NT2/D1 (cell line): ENCODE results near the gene CHRNB4.

Source experiments
- DNase-seq: peaks from one replicate; pipeline ENCODE4 v3.0.0-alpha.2; 2011; ENCODE audit warnings: low read depth, low spot score
- H3K27me3 ChIP-seq: 2 replicates; pipeline ENCODE4 v1.6.0; 2011; ENCODE audit warnings: mild to moderate bottlenecking; ENCODE audit not compliant: insufficient read length, insufficient read depth
- H3K36me3 ChIP-seq: 2 replicates; pipeline ENCODE4 v1.6.1; 2011; ENCODE audit warnings: mild to moderate bottlenecking, low read length, mixed read lengths; ENCODE audit not compliant: insufficient read depth, insufficient read length
- H3K4me1 ChIP-seq: 2 replicates; pipeline ENCODE4 v1.5.1; 2011; ENCODE audit not compliant: insufficient read depth, insufficient read length
- H3K4me3 ChIP-seq: 2 replicates; pipeline ENCODE4 v1.5.1; 2011; ENCODE audit warnings: low read depth; ENCODE audit not compliant: insufficient read length
- H3K9ac ChIP-seq: 2 replicates; pipeline ENCODE4 v1.6.0; 2011; ENCODE audit warnings: low read depth; ENCODE audit not compliant: insufficient read length
- H3K9me3 ChIP-seq: 2 replicates; pipeline ENCODE4 v1.5.1; 2011; ENCODE audit warnings: mild to moderate bottlenecking, low read length; ENCODE audit not compliant: insufficient read depth
- SUZ12 ChIP-seq: IDR thresholded peaks from 2 replicates; pipeline ENCODE4 v1.6.1; 2011; ENCODE audit not compliant: insufficient read length, insufficient read depth; ENCODE audit errors: extremely low read depth
- YY1 ChIP-seq: IDR thresholded peaks from 2 replicates; pipeline ENCODE4 v1.6.1; 2011; ENCODE audit not compliant: insufficient read length, insufficient read depth
- ZNF274 ChIP-seq: IDR thresholded peaks from 2 replicates; pipeline ENCODE4 v1.6.1; 2011; ENCODE audit warnings: mild to moderate bottlenecking, low read depth, low read length

The CHRNB4 gene

DNA sequence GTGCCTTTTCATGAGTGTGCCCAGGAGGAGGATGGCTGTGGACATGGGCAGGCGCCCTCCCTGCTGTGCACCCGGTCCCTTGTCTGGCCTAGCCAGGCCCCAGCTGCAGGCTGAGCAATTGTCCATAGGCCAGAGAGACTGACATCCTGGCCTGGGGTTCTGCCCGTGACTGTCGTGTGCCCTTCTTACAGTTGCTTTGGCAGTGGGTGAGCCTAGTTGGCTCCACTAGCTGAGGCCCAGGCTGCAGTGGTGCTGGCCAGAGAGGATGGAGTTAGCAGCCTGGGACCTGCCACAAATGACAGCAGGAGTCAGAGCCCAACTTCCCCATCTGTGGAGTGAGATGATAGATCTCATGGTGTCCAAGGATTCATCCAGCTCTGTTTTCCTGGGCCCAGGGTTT is 9.0 kb upstream of the CHRNB4 start:
- TF ChIP-seq ZNF274 (no peak), YY1 (no peak), SUZ12 (no peak)
- Histone ChIP-seq H3K4me1 (no peaks in the 10 kb centered on the region), H3K36me3 (no peaks in the 10 kb centered on the region), H3K9me3 (no peaks in the 10 kb centered on the region), H3K9ac (no peak overlapping the region), H3K27me3 (peaks cover 3% of the 10 kb centered on the region), H3K4me3 (no peak overlapping the region)
- DNase-seq: no peak

DNA sequence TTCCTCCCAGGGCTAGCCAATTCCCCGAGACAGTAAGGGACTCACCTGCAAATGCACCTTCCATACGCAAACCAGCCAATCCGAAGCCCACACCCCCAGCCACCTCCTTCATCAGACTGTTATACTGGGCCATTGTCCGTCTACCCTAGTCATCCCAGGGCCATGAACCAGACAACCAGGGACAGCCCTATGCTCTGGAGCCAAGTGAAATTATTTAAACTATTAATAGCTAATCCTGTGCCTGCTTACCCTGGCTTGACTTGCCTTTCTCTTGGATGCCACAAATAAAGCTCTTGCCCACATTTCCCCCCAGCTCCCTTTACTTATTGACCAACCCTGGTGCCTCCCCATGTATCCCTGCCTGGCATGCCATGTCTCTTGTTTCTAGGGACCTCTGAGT is 4.0 kb upstream of the CHRNB4 start:
- Histone ChIP-seq H3K36me3 (no peaks in the 10 kb centered on the region), H3K4me3 (no peak overlapping the region), H3K4me1 (peaks cover 7% of the 10 kb centered on the region), H3K9ac (no peak overlapping the region), H3K9me3 (no peaks in the 10 kb centered on the region), H3K27me3 (peaks cover 7% of the 10 kb centered on the region)
- TF ChIP-seq SUZ12 (no peak), ZNF274 (no peak), YY1 (no peak)
- DNase-seq: no peak

- Histone ChIP-seq H3K4me3 (no peak overlapping the region), H3K4me1 (peaks cover 11% of the 10 kb centered on the region), H3K9me3 (no peaks in the 10 kb centered on the region), H3K36me3 (no peaks in the 10 kb centered on the region), H3K27me3 (peaks cover 13% of the 10 kb centered on the region), H3K9ac (no peak overlapping the region)
- DNase-seq: no peak
- TF ChIP-seq SUZ12 (no peak), ZNF274 (no peak), YY1 (no peak)
These were observed 1.3 kb upstream of the CHRNB4 start for GRCh38 chr15:78642331-78642730.

GRCh38 chr15:78641749-78642275 is 802 bp upstream of the CHRNB4 start:
- DNase-seq: no peak
- H3K9me3 ChIP-seq: no peaks in the 10 kb centered on the region
- peaks cover 11% of the 10 kb centered on the region for H3K4me1 ChIP-seq
- H3K9ac ChIP-seq: peak overlapping the region; percentile 58
- H3K36me3 ChIP-seq: no peaks in the 10 kb centered on the region
- peaks cover 13% of the 10 kb centered on the region for H3K27me3 ChIP-seq
- H3K4me3 ChIP-seq: peak overlapping the region; percentile 48
- TF ChIP-seq ZNF274 (no peak), YY1 (no peak), SUZ12 (no peak)

DNA sequence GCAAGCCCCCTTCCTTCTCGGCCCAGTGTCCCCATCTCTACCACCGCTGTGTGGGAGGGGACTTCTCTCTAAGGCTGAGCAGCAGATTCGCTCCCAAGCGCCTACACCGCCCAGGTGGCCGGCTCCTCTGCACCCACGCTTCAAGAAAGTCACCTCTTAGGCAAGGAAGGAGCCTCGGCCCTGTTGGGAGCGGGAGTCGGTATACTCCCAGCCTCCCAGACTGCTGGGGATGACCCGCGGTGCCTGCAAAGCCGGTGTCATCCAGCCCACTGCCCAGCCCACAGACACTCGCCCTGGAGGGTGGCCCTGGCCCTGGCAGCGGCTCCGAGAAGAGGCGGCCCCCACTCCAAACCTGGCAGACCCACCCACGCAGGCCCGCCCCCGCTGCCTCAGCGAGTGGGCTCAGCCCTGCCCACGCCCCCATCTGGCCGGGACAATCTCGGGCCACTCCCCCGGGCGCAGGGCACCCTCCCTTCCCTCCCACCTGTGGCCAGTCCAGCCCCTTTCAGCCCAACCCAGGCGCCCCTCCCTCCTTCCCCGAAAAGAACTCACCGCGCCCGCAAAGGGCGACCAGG is 396 bp downstream of the CHRNB4 start:
- DNase-seq: no peak

GRCh38 chr15:78638658-78639314 is 2.2 kb downstream of the CHRNB4 start:
- H3K27me3 ChIP-seq: peaks cover 13% of the 10 kb centered on the region
- no peak overlapping the region for H3K9ac ChIP-seq
- peak; percentile 74 for DNase-seq
- TF ChIP-seq SUZ12 (no peak), ZNF274 (no peak), YY1 (no peak)
- no peaks in the 10 kb centered on the region for H3K36me3 ChIP-seq
- no peaks in the 10 kb centered on the region for H3K9me3 ChIP-seq
- peaks cover 11% of the 10 kb centered on the region for H3K4me1 ChIP-seq
- H3K4me3 ChIP-seq: no peak overlapping the region

More for the DNA sequence above, 396 bp downstream of the CHRNB4 start:
- peaks cover 13% of the 10 kb centered on the region for H3K27me3 ChIP-seq
- no peaks in the 10 kb centered on the region for H3K9me3 ChIP-seq
- TF ChIP-seq SUZ12 (no peak), ZNF274 (no peak), YY1 (no peak)
- peak overlapping the region; percentile 48 for H3K4me3 ChIP-seq
- H3K4me1 ChIP-seq: peaks cover 11% of the 10 kb centered on the region
- H3K9ac ChIP-seq: peak overlapping the region; percentile 66
- H3K36me3 ChIP-seq: no peaks in the 10 kb centered on the region

DNA sequence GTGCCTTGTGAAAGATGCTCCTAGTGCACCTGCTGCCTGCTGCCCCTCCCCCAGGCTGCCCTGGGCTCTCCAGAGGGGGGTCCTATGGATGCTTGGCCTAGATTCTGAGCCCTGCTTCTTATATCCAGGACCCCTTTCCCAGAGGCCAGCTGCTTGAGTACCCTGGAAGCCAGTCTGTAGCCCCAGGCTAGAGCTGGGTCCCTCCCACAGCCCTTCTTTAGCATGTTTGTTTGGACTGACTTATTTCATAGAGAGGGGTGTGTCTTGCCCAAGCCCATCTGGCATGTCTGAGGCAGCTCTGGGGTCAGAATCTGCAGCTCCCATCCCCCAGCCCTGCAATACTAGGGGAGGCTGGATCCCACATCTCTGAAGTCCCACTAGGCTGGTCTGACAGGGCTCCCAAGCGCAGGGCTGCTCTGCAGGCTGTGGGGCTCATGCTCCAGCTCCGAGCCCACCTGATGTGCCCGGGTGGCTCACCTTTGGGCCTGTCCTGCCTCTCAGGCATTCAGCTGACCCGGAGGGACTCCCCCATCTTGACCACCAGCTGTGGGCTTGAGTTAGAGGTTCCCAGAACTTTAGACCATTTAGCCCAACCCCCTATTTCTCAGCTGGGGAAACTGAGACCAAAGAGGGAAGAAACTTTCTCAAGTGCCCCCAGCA is 3.1 kb downstream of the CHRNB4 start:
- peaks cover 6% of the 10 kb centered on the region; the same call in 1 of the 2 replicates for H3K9me3 ChIP-seq
- no peak for DNase-seq

More for the DNA sequence above, 3.1 kb downstream of the CHRNB4 start:
- H3K4me1 ChIP-seq: peaks cover 11% of the 10 kb centered on the region
- peaks cover 13% of the 10 kb centered on the region for H3K27me3 ChIP-seq
- TF ChIP-seq YY1 (no peak), ZNF274 (no peak), SUZ12 (no peak)
- no peak overlapping the region for H3K4me3 ChIP-seq
- H3K36me3 ChIP-seq: no peaks in the 10 kb centered on the region
- H3K9ac ChIP-seq: no peak overlapping the region
